Stimulated activated CD8-positive, alpha-beta memory T cell treated with anti-CD3 and anti-CD28 coated beads, Interleukin-12 subunit alpha, Interleukin-12 subunit beta, amount 100 ng/mL, for 4 hours (primary cell): ENCODE results near the gene ZNF688.
"Not testable (repeated sequence)": the region's sequence is repeated elsewhere in the genome, so short reads cannot be mapped to it uniquely, and the experiment has no call there.

Source experiments
- DNase-seq: peaks from one replicate; pipeline ENCODE4 v3.0.0-alpha.2; 2020; ENCODE audit warnings: low read depth

The ZNF688 gene

GRCh38 chr16:30533748-30534367 lies 37.7 kb downstream of the ZNF688 start:
- no peak for DNase-seq

- DNase-seq = no peak
These were observed 38.4 kb downstream of the ZNF688 start for GRCh38 chr16:30533146-30533522.

GRCh38 chr16:30532285-30533145 lies 39.0 kb downstream of the ZNF688 start:
- no peak for DNase-seq

GRCh38 chr16:30530163-30531037 lies 41.1 kb downstream of the ZNF688 start:
- no peak for DNase-seq

- no peak for DNase-seq
These were observed 42.6 kb downstream of the ZNF688 start for GRCh38 chr16:30528799-30529457.

GRCh38 chr16:30527635-30528178 lies 43.8 kb downstream of the ZNF688 start:
- DNase-seq = no peak

GRCh38 chr16:30526823-30527634 lies 44.5 kb downstream of the ZNF688 start:
- DNase-seq = peak; percentile 83

GRCh38 chr16:30526137-30526822 lies 45.2 kb downstream of the ZNF688 start, which contains the start of gene ZNF768:
ZNF768 (minus strand) TSS chr16:30526566; CDS start chr16:30526413, 153 bp downstream.
- DNase-seq = no peak

GRCh38 chr16:30525844-30526136 lies 45.7 kb downstream of the ZNF688 start:
- DNase-seq = no peak

- DNase-seq = no peak
These were observed 46.6 kb downstream of the ZNF688 start for GRCh38 chr16:30524575-30525568.

GRCh38 chr16:30523768-30524574 lies 47.5 kb downstream of the ZNF688 start:
- DNase-seq = no peak

- DNase-seq = not testable (repeated sequence)
These were observed 48.6 kb downstream of the ZNF688 start for GRCh38 chr16:30522702-30523463.

- no peak for DNase-seq
These were observed 49.5 kb downstream of the ZNF688 start for GRCh38 chr16:30521873-30522641.

- no peak for DNase-seq
These were observed 50.0 kb downstream of the ZNF688 start for GRCh38 chr16:30521476-30521872.
